Activated T-cell treated with anti-CD3 and anti-CD28 coated beads, Interleukin-2, amount 50 U/mL, for 72 hours (primary cell): ENCODE measurements around the gene SP3. TPM values are rescaled to one million over a fixed set of nuclear protein-coding genes. Genes with fewer than 3 reads are reported as not detected.

Source experiments
- ATAC-seq, 2 donors: fragments of 150-1000 bp; cut with Tn5 transposase; replicated peaks in 1 of 2; 2 replicates each; pipeline ENCODE4 v1.10.0; 2021; ENCODE audit warnings: moderate library complexity in 2 of 2, mild to moderate bottlenecking in 1 of 2
- DNase-seq, 2 donors: peaks; one replicate each; pipeline ENCODE4 v3.0.0; 2021 to 2022; ENCODE audit warnings: mixed read lengths in 1 of 2
- H3K27ac Mint-ChIP-seq: one replicate; pipeline ENCODE4 v1.8.0; 2022; ENCODE audit warnings: mild to moderate bottlenecking, moderate library complexity, mixed read lengths
- H3K27me3 Mint-ChIP-seq: one replicate; pipeline ENCODE4 v1.8.0; 2022; ENCODE audit warnings: low read depth, mixed read lengths
- H3K36me3 Mint-ChIP-seq, 2 donors: one replicate each; pipeline ENCODE4 v1.8.0; 2022; ENCODE audit warnings: mixed read lengths in 2 of 2, mild to moderate bottlenecking in 1 of 2; ENCODE audit not compliant: insufficient read depth in 2 of 2
- H3K4me1 Mint-ChIP-seq: one replicate; pipeline ENCODE4 v1.8.0; 2022; ENCODE audit warnings: low read depth, mixed read lengths
- H3K4me3 Mint-ChIP-seq, 2 donors: one replicate each; pipeline ENCODE4 v1.8.0; 2022; ENCODE audit warnings: mild to moderate bottlenecking in 2 of 2, mixed read lengths in 2 of 2, moderate library complexity in 2 of 2
- H3K9me3 Mint-ChIP-seq, 2 donors: one replicate each; pipeline ENCODE4 v1.8.0; 2022; ENCODE audit warnings: mixed read lengths in 2 of 2
- total RNA-seq, 2 donors: library from RNA; stranded (reverse); gene quantifications; one replicate each; pipeline ENCODE4 v1.2.3, GENCODE V29; 2022

Gene SP3
- total RNA-seq, 2 donors from 2014 or later = 106 to 128 TPM

DNA sequence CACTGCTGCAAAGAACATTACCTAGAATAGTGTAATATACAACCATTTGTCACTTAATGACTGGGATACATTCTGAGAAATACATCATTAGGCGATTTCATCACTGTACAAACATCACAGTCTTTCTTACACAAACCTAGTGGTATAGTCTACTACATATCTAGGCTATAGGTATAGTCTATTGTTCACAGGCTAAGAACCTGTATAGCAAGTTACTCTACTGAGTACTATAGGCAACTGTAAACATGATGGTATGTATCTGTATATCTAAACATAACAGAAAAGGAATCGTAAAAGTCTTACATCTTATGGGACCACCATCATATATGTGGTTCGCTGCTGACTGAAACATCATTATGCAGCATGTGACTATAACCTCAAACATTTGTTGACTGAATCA is 21.4 kb downstream of the SP3 start:
- DNase-seq (no peak), ATAC-seq (peak; percentile 39 to 43)
- Mint-ChIP-seq H3K27ac (peak overlapping the region; percentile 48), H3K4me1 (peaks cover 48% of the 10 kb centered on the region), H3K9me3 (peaks cover 0 to 2% of the 10 kb centered on the region in 2 donors), H3K36me3 (peaks cover 4 to 24% of the 10 kb centered on the region in 2 donors), H3K27me3 (no peaks in the 10 kb centered on the region), H3K4me3 (peak overlapping the region; percentile 2 to 9)

DNA sequence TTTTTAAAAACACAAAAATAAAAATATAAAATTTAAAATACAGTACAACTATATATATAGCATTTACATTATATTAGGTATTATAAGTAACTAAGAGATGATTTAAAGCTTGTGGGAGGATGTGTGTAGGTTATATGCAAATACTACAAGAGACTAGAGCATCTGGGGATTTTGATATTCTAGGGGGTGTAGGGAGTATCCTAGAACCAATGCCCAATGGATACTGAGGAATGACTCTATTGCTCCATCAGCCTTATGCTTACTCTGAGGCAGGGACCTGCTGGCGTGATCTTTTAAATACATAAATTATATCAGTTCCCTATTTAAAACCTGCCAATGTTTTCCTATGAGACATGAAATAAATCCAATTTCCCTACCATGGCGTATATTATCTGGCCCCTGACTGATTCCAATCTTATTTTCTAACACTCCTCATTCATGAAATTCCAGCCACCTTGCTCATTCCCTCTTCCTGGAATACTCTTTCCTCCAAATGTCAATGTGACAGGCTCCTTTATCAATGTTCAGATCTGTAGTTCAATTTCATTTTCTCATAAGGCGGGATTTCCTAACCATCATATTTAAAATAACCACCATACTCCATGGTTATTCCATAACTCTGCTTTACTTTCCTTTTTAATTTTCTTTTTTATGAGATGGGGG is 22.2 kb downstream of the SP3 start:
- no peaks in the 10 kb centered on the region for H3K27me3 Mint-ChIP-seq
- H3K36me3 Mint-ChIP-seq = peaks cover 6 to 24% of the 10 kb centered on the region in 2 donors
- H3K4me3 Mint-ChIP-seq = peak overlapping the region; percentile 2 to 14
- peaks cover 44% of the 10 kb centered on the region for H3K4me1 Mint-ChIP-seq
- no peak for ATAC-seq
- no peak overlapping the region for H3K27ac Mint-ChIP-seq
- DNase-seq = no peak
- peaks cover 0 to 2% of the 10 kb centered on the region in 2 donors for H3K9me3 Mint-ChIP-seq

DNA sequence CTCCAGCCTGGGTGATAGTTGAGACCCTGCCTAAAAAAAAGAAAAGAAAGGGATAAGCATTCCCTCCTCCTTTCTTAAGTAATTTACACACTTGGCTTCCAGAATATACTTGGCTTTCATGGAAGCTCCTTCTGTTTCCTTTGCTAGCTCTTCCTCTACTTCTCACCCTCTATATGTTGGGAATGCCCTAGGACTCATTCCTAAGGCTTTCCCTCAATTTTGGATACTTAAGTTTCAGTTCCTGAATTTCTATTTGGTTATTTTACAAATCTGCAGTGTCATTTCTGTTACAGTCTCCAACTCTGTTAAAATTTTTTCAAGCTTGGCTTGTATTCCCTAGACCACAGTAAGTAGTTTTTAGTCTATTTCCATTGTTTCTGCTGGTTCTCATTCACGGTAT is 23.6 kb downstream of the SP3 start:
- DNase-seq (no peak), ATAC-seq (no peak)
- Mint-ChIP-seq H3K27ac (peak overlapping the region; percentile 86), H3K36me3 (peaks cover 4 to 11% of the 10 kb centered on the region in 2 donors), H3K4me1 (peaks cover 30% of the 10 kb centered on the region), H3K9me3 (no peaks in the 10 kb centered on the region), H3K27me3 (no peaks in the 10 kb centered on the region), H3K4me3 (peak overlapping the region; percentile 34 to 73)

DNA sequence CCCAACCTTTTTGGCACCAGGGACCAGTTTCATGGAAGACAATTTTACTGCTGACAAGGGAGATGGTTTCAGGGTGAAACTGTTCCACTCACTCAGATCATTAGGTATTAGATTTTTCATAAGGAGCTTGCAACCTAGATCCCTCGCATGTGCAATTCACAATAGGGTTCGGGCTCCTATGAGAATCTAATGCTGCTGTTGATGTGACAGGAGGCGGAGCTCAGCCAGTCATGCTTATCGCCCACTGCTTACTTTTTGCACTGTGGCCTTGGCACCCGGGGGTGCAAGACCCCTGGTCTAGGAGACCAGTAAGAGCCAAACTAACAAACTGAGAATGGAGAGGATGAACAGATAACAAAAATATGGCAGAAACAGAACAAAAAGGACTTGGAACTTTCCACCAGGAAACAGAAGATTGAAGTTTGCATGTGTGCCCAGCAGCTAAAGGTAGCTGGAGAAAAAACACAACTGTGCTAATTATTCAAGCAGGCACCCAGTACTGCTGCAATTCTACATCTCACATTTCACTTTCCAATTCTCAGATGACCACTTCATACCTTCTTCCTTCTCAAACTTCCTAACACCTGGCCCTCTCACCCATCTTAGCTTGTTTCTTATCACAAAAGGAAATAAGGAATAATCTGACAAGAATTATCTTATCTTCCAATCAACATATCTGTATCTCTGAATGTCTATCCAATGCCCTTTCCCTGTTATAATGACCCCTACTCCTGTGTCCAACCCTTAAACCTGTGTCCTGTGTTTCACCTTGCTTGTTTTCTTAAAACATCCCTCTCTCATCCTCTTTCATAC is 24.8 kb downstream of the SP3 start:
- Mint-ChIP-seq H3K9me3 (no peaks in the 10 kb centered on the region), H3K4me3 (peak overlapping the region; percentile 33 to 42), H3K36me3 (peaks cover 4 to 10% of the 10 kb centered on the region in 2 donors), H3K27ac (peak overlapping the region; percentile 32), H3K4me1 (peaks cover 21% of the 10 kb centered on the region), H3K27me3 (no peaks in the 10 kb centered on the region)
- ATAC-seq (no peak), DNase-seq (no peak)

GRCh38 chr2:173938700-173939384 is 26.3 kb downstream of the SP3 start:
- DNase-seq (no peak), ATAC-seq (no peak)
- peaks cover 4 to 14% of the 10 kb centered on the region in 2 donors for H3K36me3 Mint-ChIP-seq
- H3K4me3 Mint-ChIP-seq = peak overlapping the region; percentile 10 to 31
- peaks cover 10% of the 10 kb centered on the region for H3K4me1 Mint-ChIP-seq
- H3K9me3 Mint-ChIP-seq = no peaks in the 10 kb centered on the region
- H3K27ac Mint-ChIP-seq = peak overlapping the region; percentile 49
- H3K27me3 Mint-ChIP-seq = no peaks in the 10 kb centered on the region

- Mint-ChIP-seq H3K36me3 (peaks cover 6 to 10% of the 10 kb centered on the region in 2 donors), H3K27ac (no peak overlapping the region), H3K4me3 (no peak overlapping the region), H3K9me3 (no peaks in the 10 kb centered on the region), H3K27me3 (no peaks in the 10 kb centered on the region), H3K4me1 (peaks cover 9% of the 10 kb centered on the region)
- no peak for DNase-seq
- ATAC-seq = no peak
Observed at GRCh38 chr2:173935305-173935704, 29.9 kb downstream of the SP3 start.

GRCh38 chr2:173934895-173935294 is 30.3 kb downstream of the SP3 start:
- Mint-ChIP-seq H3K9me3 (no peaks in the 10 kb centered on the region), H3K27ac (no peak overlapping the region), H3K36me3 (peaks cover 6 to 10% of the 10 kb centered on the region in 2 donors), H3K27me3 (no peaks in the 10 kb centered on the region), H3K4me3 (no peak overlapping the region), H3K4me1 (peaks cover 9% of the 10 kb centered on the region)
- DNase-seq (no peak), ATAC-seq (no peak)

- peaks cover 6 to 28% of the 10 kb centered on the region in 2 donors for H3K36me3 Mint-ChIP-seq
- peaks cover 1 to 3% of the 10 kb centered on the region in 2 donors for H3K9me3 Mint-ChIP-seq
Observed at GRCh38 chr2:173931751-173932150, 33.4 kb downstream of the SP3 start.

DNA sequence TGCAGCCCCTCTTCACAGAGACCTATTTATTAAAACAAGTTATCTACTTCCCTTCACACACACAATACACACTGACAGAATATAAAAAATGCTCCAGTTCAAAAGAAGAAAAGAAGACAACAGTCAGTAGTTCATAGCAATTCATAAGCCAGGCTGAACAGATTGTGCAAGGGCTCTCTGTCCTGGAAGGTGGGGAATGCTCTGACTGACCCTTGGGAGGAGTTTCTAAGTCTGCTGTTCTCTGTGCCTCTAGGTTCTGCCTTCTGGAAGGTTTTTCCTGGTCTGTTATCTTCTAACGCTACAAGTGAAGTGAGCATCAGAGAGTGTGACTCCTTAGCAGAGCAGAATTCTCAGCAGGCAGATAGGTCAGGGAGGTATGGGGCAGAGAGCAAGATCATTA is 35.7 kb downstream of the SP3 start:
- Mint-ChIP-seq H3K27ac (peak overlapping the region; percentile 2), H3K4me3 (no peak overlapping the region), H3K4me1 (peaks cover 45% of the 10 kb centered on the region), H3K9me3 (peaks cover 1 to 3% of the 10 kb centered on the region in 2 donors), H3K36me3 (peaks cover 6 to 32% of the 10 kb centered on the region in 2 donors), H3K27me3 (no peaks in the 10 kb centered on the region)
- no peak for DNase-seq
- ATAC-seq = no peak

More at GRCh38 chr2:173931751-173932150, 33.4 kb downstream of the SP3 start:
- DNase-seq = no peak
- Mint-ChIP-seq H3K27ac (no peak overlapping the region), H3K4me3 (no peak overlapping the region), H3K27me3 (no peaks in the 10 kb centered on the region), H3K4me1 (peaks cover 23% of the 10 kb centered on the region)
- ATAC-seq = no peak

DNA sequence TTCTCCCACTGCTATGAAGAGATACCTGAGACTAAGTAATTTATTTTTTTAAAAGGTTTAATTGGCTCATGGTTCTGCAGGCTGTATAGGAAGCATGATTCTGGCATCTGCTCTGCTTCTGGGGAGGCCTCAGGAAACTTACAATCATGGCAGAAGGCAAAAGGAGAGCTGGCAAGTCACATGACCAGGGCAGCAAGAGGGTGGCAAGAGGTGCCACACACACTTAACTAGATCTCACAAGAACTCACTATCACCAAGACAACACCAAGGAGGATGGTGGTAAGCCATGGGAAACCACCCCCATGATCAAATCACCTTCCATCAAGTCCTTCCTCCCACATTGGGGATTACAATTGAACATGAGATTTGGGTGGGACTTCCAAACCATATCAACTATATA is 38.3 kb downstream of the SP3 start:
- Mint-ChIP-seq H3K27me3 (no peaks in the 10 kb centered on the region), H3K4me1 (peaks cover 64% of the 10 kb centered on the region), H3K36me3 (peaks cover 4 to 30% of the 10 kb centered on the region in 2 donors), H3K27ac (no peak overlapping the region), H3K9me3 (peaks cover 1 to 3% of the 10 kb centered on the region in 2 donors), H3K4me3 (no peak overlapping the region)
- DNase-seq (no peak), ATAC-seq (no peak)

GRCh38 chr2:173924285-173924684 is 40.9 kb downstream of the SP3 start:
- Mint-ChIP-seq H3K27me3 (no peaks in the 10 kb centered on the region), H3K4me1 (peaks cover 75% of the 10 kb centered on the region), H3K36me3 (peaks cover 2 to 28% of the 10 kb centered on the region in 2 donors), H3K4me3 (no peak overlapping the region), H3K27ac (peak overlapping the region; percentile 94), H3K9me3 (peaks cover 1 to 3% of the 10 kb centered on the region in 2 donors)
- ATAC-seq (no peak), DNase-seq (no peak)

DNA sequence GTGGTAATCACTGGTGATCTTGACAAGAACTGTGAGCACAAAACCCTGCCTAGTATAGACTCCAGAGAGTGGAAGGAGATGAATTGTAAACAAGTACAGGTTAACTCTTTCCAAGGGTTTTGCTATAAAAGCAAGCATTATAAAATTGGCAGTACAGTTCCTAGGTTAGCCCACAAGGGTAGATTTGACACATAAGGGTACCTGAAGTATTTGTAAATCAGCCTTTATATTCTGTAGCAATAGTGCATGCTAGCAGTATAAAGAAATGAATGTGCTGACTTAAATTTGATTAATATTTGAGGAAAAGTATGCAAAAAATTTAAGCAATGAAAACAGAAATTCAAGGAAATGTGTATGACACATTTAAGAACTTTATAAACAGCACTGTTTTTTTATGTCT is 42.4 kb downstream of the SP3 start:
- ATAC-seq = no peak
- Mint-ChIP-seq H3K27me3 (no peaks in the 10 kb centered on the region), H3K36me3 (peaks cover 4 to 32% of the 10 kb centered on the region in 2 donors), H3K27ac (no peak overlapping the region), H3K4me3 (no peak overlapping the region), H3K9me3 (peaks cover 0 to 3% of the 10 kb centered on the region in 2 donors), H3K4me1 (peaks cover 80% of the 10 kb centered on the region)
- DNase-seq = no peak

GRCh38 chr2:173922068-173922467 is 43.1 kb downstream of the SP3 start:
- Mint-ChIP-seq H3K9me3 (peaks cover 0 to 3% of the 10 kb centered on the region in 2 donors), H3K4me3 (no peak overlapping the region), H3K4me1 (peaks cover 80% of the 10 kb centered on the region), H3K36me3 (peaks cover 4 to 36% of the 10 kb centered on the region in 2 donors), H3K27me3 (no peaks in the 10 kb centered on the region), H3K27ac (peak overlapping the region; percentile 56)
- no peak for DNase-seq
- ATAC-seq = no peak
